Keratinocyte (primary cell): ENCODE data around the gene MOCS2.

ENCODE experiments used
- CTCF ChIP-seq, 3 experiments: IDR thresholded peaks in 1 of 3; conservative IDR thresholded peaks in 1 of 3; optimal IDR thresholded peaks in 1 of 3; 2 replicates in 2 of 3; 3 replicates in 1 of 3; pipeline versions ENCODE3 to v1.5.1; 2011; ENCODE audit warnings: low read length in 3 of 3, mild to moderate bottlenecking in 3 of 3, moderate library complexity in 2 of 3, control low read depth in 1 of 3, inconsistent platforms in 1 of 3; ENCODE audit not compliant: insufficient read depth in 2 of 3; ENCODE audit errors: extremely low read depth in 1 of 3
- EZH2 ChIP-seq: IDR thresholded peaks from one replicate; pipeline ENCODE4 v1.6.1; 2012; ENCODE audit warnings: inconsistent platforms, mild to moderate bottlenecking, low read length, moderate library complexity

- no peak for TF ChIP-seq CTCF (optimal IDR thresholded peaks at IDR 0.05 in 1 of 3, IDR thresholded peaks at IDR 0.05 in 1 of 3, conservative IDR thresholded peaks at IDR 0.05 in 1 of 3; ENCODE audit: extremely low read depth in 1 of 3, insufficient read depth in 2 of 3, low read length in 3 of 3)
- no peak for TF ChIP-seq EZH2
Measured at GRCh38 chr5:53109443-53110127, at the start of gene MOCS2.
